Endothelial cell of umbilical vein (primary cell): ENCODE measurements around the gene CACNA2D1. TPM values are rescaled to one million over a fixed set of nuclear protein-coding genes. Genes with fewer than 3 reads are reported as not detected.

ENCODE experiments used
- BruUV-seq: library from RNA; stranded (reverse); fragments of 400-500 nt; replicated peaks from 2 replicates; lab custom pipeline; 2021; lab: Mats Ljungman, UMichigan
- CTCF ChIA-PET: fragments of 300-600, 350-600 bp; sonication (Branson Sonifier 250); formaldehyde crosslinking; loops from one replicate; lab custom pipeline; 2021; ENCODE audit warnings: antibody characterized with exemption, inconsistent platforms; lab: Charles Lee
- POLR2A ChIA-PET: fragments of 300-600, 350-600 bp; sonication (Branson Sonifier 250); formaldehyde crosslinking; loops from one replicate; lab custom pipeline; 2021; ENCODE audit warnings: antibody characterized with exemption, inconsistent platforms; lab: Charles Lee
- DNase-seq: peaks from one replicate; pipeline ENCODE4 v3.0.0-alpha.2; 2011; ENCODE audit warnings: low read depth, low spot score
- FAIRE-seq: peaks from 2 replicates; lab custom pipeline; 2011; peaks lifted over from hg19 to GRCh38; lab: Jason Lieb, UNC
- H2AFZ ChIP-seq: 2 replicates; pipeline ENCODE4 v1.6.0; 2012; ENCODE audit warnings: low read depth, low read length, control low read depth, inconsistent platforms
- H3K27ac ChIP-seq: 2 replicates; pipeline ENCODE4 v1.5.1; 2011; ENCODE audit warnings: low read depth, mild to moderate bottlenecking, control low read depth, low read length, moderate library complexity; ENCODE audit not compliant: insufficient read depth
- H3K27me3 ChIP-seq, 2 experiments: 2 replicates each; pipeline versions ENCODE4 v1.6.0 to v1.6.1; 2011; ENCODE audit warnings: low read length in 2 of 2, mixed read lengths in 1 of 2; ENCODE audit not compliant: control insufficient read depth in 2 of 2, insufficient read depth in 2 of 2
- H3K36me3 ChIP-seq, 2 experiments: 2 replicates in 1 of 2; 3 replicates in 1 of 2; pipeline ENCODE4 v1.5.1; 2011; ENCODE audit warnings: low read length in 2 of 2, mild to moderate bottlenecking in 1 of 2, moderate library complexity in 1 of 2; ENCODE audit not compliant: control insufficient read depth in 2 of 2, insufficient read depth in 2 of 2; ENCODE audit errors: extremely low read depth in 1 of 2
- H3K4me1 ChIP-seq: 3 replicates; pipeline ENCODE4 v1.5.1; 2011; ENCODE audit warnings: mild to moderate bottlenecking, low read length; ENCODE audit not compliant: control insufficient read depth, insufficient read depth; ENCODE audit errors: extremely low read depth
- H3K4me2 ChIP-seq: 2 replicates; pipeline ENCODE4 v1.6.1; 2011; ENCODE audit warnings: low read length, control low read depth, mixed read lengths; ENCODE audit not compliant: insufficient read depth
- H3K4me3 ChIP-seq, 3 experiments: fragments of 200-600 bp in 1 of 3; sonication (generic), shearing (Covaris generic) in 1 of 3; replicated peaks in 1 of 3; 2 replicates each; pipeline ENCODE4 v1.5.1; 2011 to 2016; ENCODE audit warnings: control low read depth in 3 of 3, low read length in 3 of 3, mild to moderate bottlenecking in 2 of 3, inconsistent platforms in 1 of 3, low read depth in 1 of 3, moderate library complexity in 1 of 3; ENCODE audit not compliant: insufficient read depth in 1 of 3
- H3K79me2 ChIP-seq: 2 replicates; pipeline ENCODE4 v1.6.0; 2012; ENCODE audit warnings: low read length, inconsistent platforms; ENCODE audit not compliant: control insufficient read depth, insufficient read depth
- H3K9ac ChIP-seq: replicated peaks from 2 replicates; pipeline ENCODE3; 2011; ENCODE audit warnings: low read length, control low read depth; ENCODE audit not compliant: insufficient read depth; ENCODE audit errors: extremely low read depth
- H3K9me1 ChIP-seq: replicated peaks from 3 replicates; pipeline ENCODE4 v1.6.0; 2011; ENCODE audit warnings: mild to moderate bottlenecking, low read length; ENCODE audit not compliant: control insufficient read depth, insufficient read depth; ENCODE audit errors: extremely low read depth
- H3K9me3 ChIP-seq: replicated peaks from 2 replicates; pipeline ENCODE4 v1.5.1; 2012; ENCODE audit warnings: low read length, inconsistent platforms; ENCODE audit not compliant: control insufficient read depth, insufficient read depth
- H4K20me1 ChIP-seq: replicated peaks from 2 replicates; pipeline ENCODE3; 2011; ENCODE audit warnings: mild to moderate bottlenecking, low read length; ENCODE audit not compliant: control insufficient read depth, insufficient read depth; ENCODE audit errors: extremely low read depth
- EZH2 ChIP-seq: IDR thresholded peaks from 2 replicates; pipeline ENCODE4 v1.6.1; 2012; ENCODE audit warnings: borderline replicate concordance, low read depth, mild to moderate bottlenecking, moderate library complexity, low read length, inconsistent platforms; ENCODE audit not compliant: severe bottlenecking
- FOS ChIP-seq: IDR thresholded peaks from 2 replicates; pipeline ENCODE4 v1.6.1; 2011; ENCODE audit warnings: mild to moderate bottlenecking, low read length, moderate library complexity, borderline replicate concordance; ENCODE audit not compliant: insufficient read depth
- GATA2 ChIP-seq: IDR thresholded peaks from 2 replicates; pipeline ENCODE4 v1.7.0; 2011; ENCODE audit warnings: low read depth, mild to moderate bottlenecking, moderate library complexity, mixed read lengths, low read length; ENCODE audit not compliant: insufficient read length, insufficient read depth
- JUN ChIP-seq: IDR thresholded peaks from 2 replicates; pipeline ENCODE4 v1.6.1; 2011; ENCODE audit warnings: borderline replicate concordance, low read depth; ENCODE audit not compliant: insufficient read length, insufficient read depth
- MYC ChIP-seq: IDR thresholded peaks from one replicate; pipeline ENCODE4 v1.6.1; 2011; ENCODE audit warnings: mild to moderate bottlenecking, low read depth, low read length
- POLR2A ChIP-seq: IDR thresholded peaks from 2 replicates; pipeline ENCODE4 v1.6.1; 2012; ENCODE audit warnings: low read depth, mild to moderate bottlenecking, control low read depth, low read length
- POLR2AphosphoS5 ChIP-seq: IDR thresholded peaks from 2 replicates; pipeline ENCODE4 v1.6.1; 2012; ENCODE audit warnings: low read depth, mild to moderate bottlenecking, control low read depth, low read length, moderate library complexity; ENCODE audit not compliant: insufficient read depth
- dilution Hi-C: fragments of 300-500 bp; cut with MboI; formaldehyde crosslinking; loops from one replicate; pipeline ENCODE4 v1.15.0; 2019; ENCODE audit warnings: low sequenced_read_pairs; ENCODE audit not compliant: extremely low pct_ligation_motif_present
- intact Hi-C: fragments of 100-400 bp; cut with micrococcal nuclease; formaldehyde crosslinking; loops from one replicate; pipeline ENCODE4 v1.10.0; 2022
- polyA plus RNA-seq, 4 experiments: library from polyadenylated mRNA; depleted of rRNA in 3 of 4; stranded (reverse) in 3 of 4; unstranded in 1 of 4; fragments of >200 nt; gene quantifications; 2 replicates each; pipeline versions ENCODE4 v1.2.1 to v1.2.3, GENCODE V29; 2011 to 2012; ENCODE audit warnings: missing spikeins in 1 of 4
- total RNA-seq: library from RNA; stranded (reverse); gene quantifications from 2 replicates; pipeline ENCODE4 v1.2.3, GENCODE V29; 2021
- TF ChIP-seq, protein P1 (sequence below): IDR thresholded peaks from 2 replicates; pipeline ENCODE4 v1.6.1; 2011; ENCODE audit not compliant: insufficient read depth, insufficient read length
- TF ChIP-seq, protein P2 (sequence below), 2 donors: IDR thresholded peaks; 1 replicate in 1 of 2; 2 replicates in 1 of 2; pipeline ENCODE4 v1.5.1; 2011; ENCODE audit warnings: low read length in 2 of 2, mild to moderate bottlenecking in 2 of 2, moderate library complexity in 2 of 2, control low read depth in 1 of 2, inconsistent platforms in 1 of 2, low read depth in 1 of 2; ENCODE audit not compliant: insufficient read depth in 1 of 2; ENCODE audit errors: extremely low read depth in 1 of 2

CACNA2D1 gene
- total and polyA plus RNA-seq, 2 donors (not counting 3 experiments of a cell fraction or from before 2014, with no cell fraction given): 4.1 to 38.6 TPM

DNA sequence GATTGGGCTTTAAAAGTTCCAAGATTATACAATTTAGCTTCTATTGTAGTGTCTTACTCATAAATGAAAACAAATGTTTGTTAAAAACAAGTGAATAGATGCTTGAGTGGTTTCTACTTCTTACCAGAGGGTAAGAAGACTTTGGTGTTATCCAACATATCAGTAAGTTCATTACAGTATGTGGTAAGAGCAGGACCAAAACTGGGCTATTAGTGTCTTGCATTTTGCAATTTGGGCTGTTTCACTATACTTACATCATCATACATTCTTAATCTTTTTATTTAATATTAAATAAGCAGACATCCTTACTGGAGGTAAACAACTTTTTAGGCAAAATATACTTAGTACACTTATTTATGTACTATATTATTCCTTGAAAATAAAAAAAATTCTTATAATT, 425.4 kb downstream of the CACNA2D1 start:
- FAIRE-seq (no peak), DNase-seq (no peak)
- H3K4me3 ChIP-seq: no peak overlapping the region
- TF ChIP-seq POLR2AphosphoS5 (no peak), JUN (no peak), FOS (no peak), GATA2 (no peak), EZH2 (no peak), POLR2A (no peak), MYC (no peak)
- TF ChIP-seq, protein P1, sequence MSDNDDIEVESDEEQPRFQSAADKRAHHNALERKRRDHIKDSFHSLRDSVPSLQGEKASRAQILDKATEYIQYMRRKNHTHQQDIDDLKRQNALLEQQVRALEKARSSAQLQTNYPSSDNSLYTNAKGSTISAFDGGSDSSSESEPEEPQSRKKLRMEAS: no peak
- TF ChIP-seq, protein P2, sequence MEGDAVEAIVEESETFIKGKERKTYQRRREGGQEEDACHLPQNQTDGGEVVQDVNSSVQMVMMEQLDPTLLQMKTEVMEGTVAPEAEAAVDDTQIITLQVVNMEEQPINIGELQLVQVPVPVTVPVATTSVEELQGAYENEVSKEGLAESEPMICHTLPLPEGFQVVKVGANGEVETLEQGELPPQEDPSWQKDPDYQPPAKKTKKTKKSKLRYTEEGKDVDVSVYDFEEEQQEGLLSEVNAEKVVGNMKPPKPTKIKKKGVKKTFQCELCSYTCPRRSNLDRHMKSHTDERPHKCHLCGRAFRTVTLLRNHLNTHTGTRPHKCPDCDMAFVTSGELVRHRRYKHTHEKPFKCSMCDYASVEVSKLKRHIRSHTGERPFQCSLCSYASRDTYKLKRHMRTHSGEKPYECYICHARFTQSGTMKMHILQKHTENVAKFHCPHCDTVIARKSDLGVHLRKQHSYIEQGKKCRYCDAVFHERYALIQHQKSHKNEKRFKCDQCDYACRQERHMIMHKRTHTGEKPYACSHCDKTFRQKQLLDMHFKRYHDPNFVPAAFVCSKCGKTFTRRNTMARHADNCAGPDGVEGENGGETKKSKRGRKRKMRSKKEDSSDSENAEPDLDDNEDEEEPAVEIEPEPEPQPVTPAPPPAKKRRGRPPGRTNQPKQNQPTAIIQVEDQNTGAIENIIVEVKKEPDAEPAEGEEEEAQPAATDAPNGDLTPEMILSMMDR (IDR thresholded peaks at IDR 0.05; ENCODE audit: extremely low read depth in 1 of 2, insufficient read depth in 1 of 2, low read depth in 1 of 2, low read length in 2 of 2): no peak
- H4K20me1 ChIP-seq: no peaks in the 10 kb centered on the region
- no peaks in the 10 kb centered on the region for H3K36me3 ChIP-seq
- H3K27ac ChIP-seq: no peak overlapping the region
- CTCF ChIA-PET: interaction anchor here (0.8 to 12.9 kb wide), 2 partner anchors 18 to 518 kb away, joined by 3 to 185 read pairs; no protein-coding TSS in a partner anchor
- dilution Hi-C loops (no loop called here), intact Hi-C loops (loop anchor here (5.0 kb wide), 1 partner anchor 709 kb away; no protein-coding TSS in a partner anchor)
- no peaks in the 10 kb centered on the region for H3K27me3 ChIP-seq
- H3K9me3 ChIP-seq: no peaks in the 10 kb centered on the region
- POLR2A ChIA-PET: no interaction called here
- H3K9me1 ChIP-seq: no peaks in the 10 kb centered on the region
- no peak overlapping the region for H3K9ac ChIP-seq
- no peak overlapping the region for H2AFZ ChIP-seq
- no peaks in the 10 kb centered on the region for H3K79me2 ChIP-seq
- H3K4me1 ChIP-seq: no peaks in the 10 kb centered on the region
- no peak overlapping the region for H3K4me2 ChIP-seq
- BruUV-seq: no TSS peak
